ENCODE measurements around the gene LZTFL1. TPM values are rescaled to one million over a fixed set of nuclear protein-coding genes. Genes with fewer than 3 reads are reported as not detected.
A peak's percentile ranks its signal among the peaks of the same experiment; 100 is the strongest.

LZTFL1 gene
- total RNA-seq, 1 donor from 2014 or later, result 6.7 TPM

DNA sequence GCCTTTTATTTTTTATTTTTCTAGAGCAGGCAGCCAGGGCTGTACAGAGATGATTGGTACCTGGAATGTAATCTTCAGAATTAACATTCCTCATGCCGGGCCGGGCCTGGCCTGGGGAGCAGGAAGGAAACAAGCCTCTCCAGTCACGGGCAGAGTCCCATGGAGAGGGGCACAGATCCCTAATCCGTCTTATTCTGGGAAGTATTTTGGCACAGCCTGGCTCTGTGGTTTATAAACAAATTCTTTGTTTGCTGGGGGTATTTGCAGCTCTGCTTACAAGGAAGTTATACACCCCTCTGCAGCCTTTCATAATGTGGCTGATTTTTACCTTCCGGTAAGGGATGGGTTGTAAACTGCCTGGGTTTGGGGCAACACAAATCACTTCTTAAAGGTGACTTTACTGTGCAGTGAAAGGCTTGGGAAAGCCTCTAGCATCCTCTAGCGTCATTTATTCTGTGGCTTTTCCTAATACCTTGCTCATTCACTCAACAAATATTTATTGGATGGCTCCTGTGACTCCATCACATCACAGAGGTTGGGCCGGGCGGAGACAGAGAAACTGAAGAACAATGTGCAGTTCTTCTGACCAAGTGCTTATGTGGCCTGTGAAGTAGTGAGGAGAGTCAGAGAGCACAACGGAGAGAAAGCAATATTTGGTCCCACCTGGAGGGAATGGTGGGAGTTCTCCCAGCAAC lies 48.3 kb downstream of the LZTFL1 start:
- H3K27ac ChIP-seq, result no peak overlapping the region
- intact Hi-C loops (cut with DNase I), result no loop called here

DNA sequence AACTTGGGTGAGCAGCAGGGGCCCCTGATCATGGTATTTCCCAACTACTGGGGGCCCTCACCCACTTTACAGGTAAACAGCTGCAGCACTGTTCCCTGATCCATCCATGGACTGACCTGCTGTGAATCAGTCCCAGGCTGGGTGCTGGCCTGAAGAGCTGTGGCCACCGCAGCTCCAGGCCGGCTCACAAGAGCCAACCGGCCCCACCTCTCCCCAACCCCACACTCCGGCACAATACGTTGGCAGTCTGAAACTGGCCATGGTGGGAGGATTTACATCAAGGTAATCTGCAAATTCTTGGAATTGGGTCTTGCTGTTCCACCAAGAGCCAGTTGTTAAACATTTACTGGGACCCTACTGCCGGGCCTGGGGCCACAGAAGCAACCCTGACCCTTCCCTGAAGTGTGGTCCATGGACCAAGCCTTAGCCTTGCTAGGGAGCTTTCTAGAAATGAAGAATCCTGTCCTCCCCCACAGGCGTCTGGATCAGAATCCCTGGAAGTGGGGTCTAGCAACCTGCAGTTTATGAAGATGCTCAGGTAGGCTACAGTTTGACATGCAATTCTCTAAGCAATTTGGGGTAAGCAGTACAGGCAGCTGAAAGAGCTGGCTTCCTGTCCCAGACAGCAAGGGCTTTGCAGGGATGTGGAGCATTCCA lies 49.3 kb downstream of the LZTFL1 start:
- intact Hi-C loops (cut with DNase I), result no loop called here
- H3K27ac ChIP-seq, result no peak overlapping the region
- no peak overlapping the region for H3K4me3 ChIP-seq
- peaks cover 10% of the 10 kb centered on the region for H3K27me3 ChIP-seq
- H3K9me3 ChIP-seq, result no peaks in the 10 kb centered on the region
- TF ChIP-seq, protein P1, sequence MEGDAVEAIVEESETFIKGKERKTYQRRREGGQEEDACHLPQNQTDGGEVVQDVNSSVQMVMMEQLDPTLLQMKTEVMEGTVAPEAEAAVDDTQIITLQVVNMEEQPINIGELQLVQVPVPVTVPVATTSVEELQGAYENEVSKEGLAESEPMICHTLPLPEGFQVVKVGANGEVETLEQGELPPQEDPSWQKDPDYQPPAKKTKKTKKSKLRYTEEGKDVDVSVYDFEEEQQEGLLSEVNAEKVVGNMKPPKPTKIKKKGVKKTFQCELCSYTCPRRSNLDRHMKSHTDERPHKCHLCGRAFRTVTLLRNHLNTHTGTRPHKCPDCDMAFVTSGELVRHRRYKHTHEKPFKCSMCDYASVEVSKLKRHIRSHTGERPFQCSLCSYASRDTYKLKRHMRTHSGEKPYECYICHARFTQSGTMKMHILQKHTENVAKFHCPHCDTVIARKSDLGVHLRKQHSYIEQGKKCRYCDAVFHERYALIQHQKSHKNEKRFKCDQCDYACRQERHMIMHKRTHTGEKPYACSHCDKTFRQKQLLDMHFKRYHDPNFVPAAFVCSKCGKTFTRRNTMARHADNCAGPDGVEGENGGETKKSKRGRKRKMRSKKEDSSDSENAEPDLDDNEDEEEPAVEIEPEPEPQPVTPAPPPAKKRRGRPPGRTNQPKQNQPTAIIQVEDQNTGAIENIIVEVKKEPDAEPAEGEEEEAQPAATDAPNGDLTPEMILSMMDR (IDR thresholded peaks at IDR 0.05), result no peak
- no peaks in the 10 kb centered on the region for H3K36me3 ChIP-seq
- H3K4me1 ChIP-seq, result peaks cover 4 to 8% of the 10 kb centered on the region in 2 donors
- DNase-seq (ENCODE audit: low spot score in 2 of 2), result peak in 1 of 2 donors; percentile 38

More for the DNA sequence above, 48.3 kb downstream of the LZTFL1 start:
- H3K4me3 ChIP-seq, result no peak overlapping the region
- H3K4me1 ChIP-seq, result peaks cover 4 to 8% of the 10 kb centered on the region in 2 donors
- DNase-seq (ENCODE audit: low spot score in 2 of 2), result peak in 1 of 2 donors; percentile 35
- no peaks in the 10 kb centered on the region for H3K9me3 ChIP-seq
- no peaks in the 10 kb centered on the region for H3K36me3 ChIP-seq
- H3K27me3 ChIP-seq, result peaks cover 10% of the 10 kb centered on the region
- TF ChIP-seq, protein P1 (IDR thresholded peaks at IDR 0.05), result no peak

DNA sequence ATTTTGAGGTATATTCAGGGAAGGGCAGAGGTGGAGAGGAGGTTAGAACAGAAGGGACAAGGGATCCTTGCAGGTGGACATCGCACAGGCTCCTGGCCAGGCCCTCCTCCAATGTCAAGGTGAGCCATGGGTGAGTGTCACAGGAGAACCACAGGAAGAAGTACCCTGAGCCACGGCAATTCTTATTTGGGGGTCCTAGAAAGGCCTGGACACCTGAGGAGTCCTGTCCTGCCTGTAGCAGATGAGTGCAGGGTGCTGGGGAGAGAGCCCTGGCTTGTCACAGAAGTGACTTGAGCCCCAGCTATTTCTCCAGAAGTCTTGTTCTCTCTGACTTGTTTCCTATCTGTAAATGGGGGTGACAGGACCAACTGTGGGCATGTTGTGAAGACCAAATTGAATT lies 49.9 kb downstream of the LZTFL1 start:
- H3K27ac ChIP-seq, result no peak overlapping the region
- peaks cover 6% of the 10 kb centered on the region for H3K27me3 ChIP-seq
- no peaks in the 10 kb centered on the region for H3K36me3 ChIP-seq
- TF ChIP-seq, protein P1 (IDR thresholded peaks at IDR 0.05), result no peak
- H3K4me1 ChIP-seq, result peaks cover 4 to 8% of the 10 kb centered on the region in 2 donors
- no peak for DNase-seq (ENCODE audit: low spot score in 2 of 2)
- intact Hi-C loops (cut with DNase I), result no loop called here
- H3K9me3 ChIP-seq, result no peaks in the 10 kb centered on the region
- H3K4me3 ChIP-seq, result no peak overlapping the region

DNA sequence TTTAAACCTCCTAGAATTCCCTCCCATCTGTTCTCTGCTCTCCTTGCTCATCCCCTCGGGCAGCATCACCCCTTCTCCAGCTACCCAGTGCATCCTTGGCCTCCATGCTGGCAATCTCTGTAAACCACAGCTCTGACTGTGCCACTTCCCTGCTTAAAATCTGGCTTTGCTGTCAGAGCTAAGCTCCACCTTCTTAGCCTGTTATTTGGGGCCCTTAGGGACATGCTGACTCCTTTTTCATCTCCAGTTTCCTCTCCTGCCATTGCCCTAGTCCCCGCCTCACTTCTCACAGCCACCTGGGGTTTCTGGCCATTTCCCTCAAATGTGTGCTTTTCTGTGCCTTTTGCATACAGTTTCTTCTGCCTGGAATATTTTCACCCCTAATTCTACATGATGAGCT lies 51.3 kb downstream of the LZTFL1 start:
- intact Hi-C loops (cut with DNase I), result no loop called here
- no peaks in the 10 kb centered on the region for H3K27me3 ChIP-seq
- no peak overlapping the region for H3K27ac ChIP-seq
- H3K9me3 ChIP-seq, result no peaks in the 10 kb centered on the region
- DNase-seq (ENCODE audit: low spot score in 2 of 2), result peak in 1 of 2 donors; percentile 30
- H3K4me1 ChIP-seq, result no peaks in the 10 kb centered on the region
- no peaks in the 10 kb centered on the region for H3K36me3 ChIP-seq
- no peak overlapping the region for H3K4me3 ChIP-seq
- TF ChIP-seq, protein P1 (IDR thresholded peaks at IDR 0.05), result no peak

DNA sequence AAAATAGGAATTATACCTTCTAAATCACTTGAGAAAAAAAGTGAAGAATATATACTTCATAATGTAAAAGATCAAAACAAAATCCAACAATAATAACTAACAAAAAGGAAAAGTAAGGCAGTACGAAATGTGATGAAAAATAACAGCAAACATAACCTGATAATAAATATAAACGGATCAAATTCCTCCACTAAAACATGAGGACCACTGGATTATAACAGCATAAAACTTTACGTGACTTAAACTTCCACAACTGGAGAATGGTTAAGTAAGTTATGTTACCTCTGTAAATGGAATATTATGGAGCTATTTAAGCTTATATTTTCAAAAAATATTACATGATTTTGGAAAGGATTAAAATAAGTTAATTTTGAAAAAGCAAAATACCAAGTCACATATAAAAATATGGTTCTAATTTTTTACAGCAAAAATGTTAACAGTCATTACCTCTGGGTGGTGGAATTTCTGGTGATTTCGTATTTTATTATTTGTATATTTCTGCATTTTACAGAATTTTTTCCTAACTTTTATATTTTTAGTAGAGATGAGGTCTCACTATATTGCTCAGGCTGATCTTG lies 52.6 kb downstream of the LZTFL1 start:
- no peak overlapping the region for H3K27ac ChIP-seq
- no peaks in the 10 kb centered on the region for H3K9me3 ChIP-seq
- H3K36me3 ChIP-seq, result no peaks in the 10 kb centered on the region
- TF ChIP-seq, protein P1 (IDR thresholded peaks at IDR 0.05), result no peak
- no peaks in the 10 kb centered on the region for H3K4me1 ChIP-seq
- DNase-seq (ENCODE audit: low spot score in 2 of 2), result no peak
- H3K4me3 ChIP-seq, result no peak overlapping the region
- intact Hi-C loops (cut with DNase I), result no loop called here
- no peaks in the 10 kb centered on the region for H3K27me3 ChIP-seq

Measured in ascending aorta (tissue), 2 donors.